Peyer's patch (tissue), 4 donors: Measurements from ENCODE around the gene GALNT17. TPM values are rescaled to one million over a fixed set of nuclear protein-coding genes. Genes with fewer than 3 reads are reported as not detected.

Experiments
- DNase-seq, 3 donors: peaks; one replicate each; pipeline ENCODE4 v3.0.0-alpha.2; 2017 to 2019
- H3K27ac ChIP-seq, 4 donors: fragments of 200-600 bp; sonication (generic); one replicate each; pipeline ENCODE4 v1.5.1; 2016 to 2019
- H3K27me3 ChIP-seq, 2 donors: fragments of 200-600 bp; sonication (generic); one replicate each; pipeline ENCODE4 v1.5.1; 2019
- H3K36me3 ChIP-seq, 3 donors: fragments of 200-600 bp; sonication (generic); one replicate each; pipeline ENCODE4 v1.5.1; 2016 to 2019
- H3K4me1 ChIP-seq, 4 donors: fragments of 200-600 bp; sonication (generic); one replicate each; pipeline ENCODE4 v1.5.1; 2016 to 2019
- H3K4me3 ChIP-seq, 4 donors: fragments of 200-600 bp; sonication (generic); 1 replicate in 3 of 4; 2 replicates in 1 of 4; pipeline ENCODE4 v1.5.1; 2016 to 2019; ENCODE audit warnings: mild to moderate bottlenecking in 1 of 4
- H3K9me3 ChIP-seq, 4 donors: fragments of 200-600 bp; sonication (generic); one replicate each; pipeline ENCODE4 v1.5.1; 2016 to 2019; ENCODE audit warnings: mild to moderate bottlenecking in 1 of 4
- POLR2A ChIP-seq, 2 donors: fragments of 450-650 bp; IDR thresholded peaks; one replicate each; pipeline ENCODE4 v1.5.1; 2017; ENCODE audit warnings: antibody characterized with exemption in 2 of 2, mild to moderate bottlenecking in 2 of 2, moderate library complexity in 2 of 2
- total RNA-seq, 4 donors: library from RNA; depleted of rRNA; stranded (reverse); fragments of >200 nt; gene quantifications; one replicate each; pipeline ENCODE4 v1.1.0, GENCODE V29; 2016
- TF ChIP-seq, protein P1 (sequence below), 6 experiments: fragments of 450-650 bp in 4 of 6; fragments of 200-600 bp in 2 of 6; sonication (generic) in 1 of 6; IDR thresholded peaks; one replicate each; pipeline ENCODE4 v1.5.1; 2017 to 2019; ENCODE audit warnings: antibody characterized with exemption in 6 of 6, mild to moderate bottlenecking in 3 of 6, moderate library complexity in 1 of 6

GALNT17 gene
- total RNA-seq, 4 donors from 2014 or later: 0.88 to 17.3 (median 2.3) TPM

DNA sequence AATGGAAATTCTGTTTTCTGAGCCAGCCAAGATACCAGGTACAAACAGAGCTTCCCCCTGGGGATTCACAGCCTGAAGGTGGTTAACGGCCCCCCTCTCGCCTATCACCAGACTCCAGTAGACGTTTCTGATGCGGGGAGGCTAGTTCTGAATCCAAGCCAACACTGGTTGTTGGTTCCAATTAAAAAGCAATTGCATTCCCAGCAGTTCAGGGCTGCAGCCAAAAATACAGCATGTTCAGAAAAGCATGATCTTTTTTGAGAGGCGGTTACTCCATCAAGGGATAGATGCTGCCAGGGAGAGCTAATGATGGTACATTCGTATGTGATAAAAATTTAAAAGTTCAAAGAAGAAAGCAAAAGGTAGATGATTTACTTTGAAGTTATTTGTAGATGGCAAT lies 481.0 kb downstream of the GALNT17 start:
- H3K4me1 ChIP-seq: no peaks in the 10 kb centered on the region
- no peak overlapping the region for H3K4me3 ChIP-seq
- no peaks in the 10 kb centered on the region for H3K9me3 ChIP-seq
- H3K36me3 ChIP-seq: no peaks in the 10 kb centered on the region
- DNase-seq: no peak
- H3K27ac ChIP-seq: peak overlapping the region in 1 of 4 donors; percentile 8
- no peaks in the 10 kb centered on the region for H3K27me3 ChIP-seq
- no peak for TF ChIP-seq POLR2A (IDR thresholded peaks at IDR 0.05)
- TF ChIP-seq, protein P1, sequence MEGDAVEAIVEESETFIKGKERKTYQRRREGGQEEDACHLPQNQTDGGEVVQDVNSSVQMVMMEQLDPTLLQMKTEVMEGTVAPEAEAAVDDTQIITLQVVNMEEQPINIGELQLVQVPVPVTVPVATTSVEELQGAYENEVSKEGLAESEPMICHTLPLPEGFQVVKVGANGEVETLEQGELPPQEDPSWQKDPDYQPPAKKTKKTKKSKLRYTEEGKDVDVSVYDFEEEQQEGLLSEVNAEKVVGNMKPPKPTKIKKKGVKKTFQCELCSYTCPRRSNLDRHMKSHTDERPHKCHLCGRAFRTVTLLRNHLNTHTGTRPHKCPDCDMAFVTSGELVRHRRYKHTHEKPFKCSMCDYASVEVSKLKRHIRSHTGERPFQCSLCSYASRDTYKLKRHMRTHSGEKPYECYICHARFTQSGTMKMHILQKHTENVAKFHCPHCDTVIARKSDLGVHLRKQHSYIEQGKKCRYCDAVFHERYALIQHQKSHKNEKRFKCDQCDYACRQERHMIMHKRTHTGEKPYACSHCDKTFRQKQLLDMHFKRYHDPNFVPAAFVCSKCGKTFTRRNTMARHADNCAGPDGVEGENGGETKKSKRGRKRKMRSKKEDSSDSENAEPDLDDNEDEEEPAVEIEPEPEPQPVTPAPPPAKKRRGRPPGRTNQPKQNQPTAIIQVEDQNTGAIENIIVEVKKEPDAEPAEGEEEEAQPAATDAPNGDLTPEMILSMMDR (IDR thresholded peaks at IDR 0.05): no peak

DNA sequence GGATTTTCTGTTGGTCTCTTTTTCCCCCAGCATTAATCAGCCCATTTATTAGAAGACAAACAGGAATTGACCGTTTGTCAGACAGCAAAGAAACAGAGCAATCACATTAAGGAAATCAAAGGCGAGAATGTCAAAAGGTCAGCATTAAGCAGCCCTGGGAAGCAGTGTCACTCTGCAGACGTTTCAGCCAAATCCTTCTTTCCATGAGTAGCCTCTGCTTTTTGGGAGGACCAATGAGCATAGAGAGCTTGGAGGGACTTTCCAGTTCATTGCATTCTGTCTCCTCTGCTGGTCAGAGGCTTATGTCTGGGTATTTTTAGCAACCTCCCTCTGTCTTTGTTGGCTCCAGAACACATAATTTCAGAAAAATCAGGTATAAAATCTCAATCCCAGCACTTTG lies 481.4 kb downstream of the GALNT17 start:
- no peak for DNase-seq
- Histone ChIP-seq H3K4me3 (no peak overlapping the region), H3K27ac (peak overlapping the region in 1 of 4 donors; percentile 8), H3K4me1 (no peaks in the 10 kb centered on the region), H3K9me3 (no peaks in the 10 kb centered on the region), H3K36me3 (no peaks in the 10 kb centered on the region), H3K27me3 (no peaks in the 10 kb centered on the region)
- no peak for TF ChIP-seq POLR2A (IDR thresholded peaks at IDR 0.05)
- TF ChIP-seq, protein P1 (IDR thresholded peaks at IDR 0.05): no peak

DNA sequence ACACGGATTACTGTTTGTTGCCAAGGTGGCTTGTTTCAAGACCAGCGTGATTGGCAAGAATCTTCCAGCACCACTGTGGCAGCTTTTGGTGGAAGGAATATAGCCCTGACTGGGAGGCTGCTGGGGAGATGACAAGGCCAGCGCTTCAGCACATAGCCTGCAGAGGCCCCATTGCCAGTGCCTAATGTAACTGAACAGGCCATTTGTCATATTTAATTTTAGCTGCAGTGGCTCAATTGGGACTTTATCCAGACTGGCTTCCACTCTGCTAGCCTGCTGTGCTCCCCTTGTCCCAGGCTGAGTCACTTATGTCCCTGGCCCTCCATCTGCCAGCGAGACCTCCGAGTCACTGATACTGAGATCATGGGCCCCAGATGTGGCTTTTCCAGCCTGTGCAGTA lies 483.1 kb downstream of the GALNT17 start:
- DNase-seq: no peak

DNA sequence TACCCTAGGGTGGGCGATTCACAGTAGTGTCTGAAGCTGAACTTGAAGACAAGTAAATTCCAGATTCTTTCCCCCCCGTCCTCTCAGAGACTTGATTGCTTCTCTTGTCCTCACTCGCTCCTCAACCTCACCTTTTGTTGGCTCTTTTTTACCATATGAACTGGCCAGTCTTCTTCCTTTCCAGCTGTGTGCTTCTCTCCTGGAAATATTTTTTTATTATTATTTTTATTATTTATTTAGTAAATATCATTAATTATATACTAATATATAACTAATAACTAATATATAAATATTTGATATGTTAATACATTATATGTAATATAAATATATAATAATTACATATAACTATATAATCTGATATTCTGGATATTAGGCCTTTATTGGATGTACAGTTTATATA lies 484.3 kb downstream of the GALNT17 start:
- Histone ChIP-seq H3K4me3 (no peak overlapping the region), H3K4me1 (no peaks in the 10 kb centered on the region)

More for the DNA sequence above, 483.1 kb downstream of the GALNT17 start:
- H3K27ac ChIP-seq: no peak overlapping the region
- no peak overlapping the region for H3K4me3 ChIP-seq
- TF ChIP-seq, protein P1 (IDR thresholded peaks at IDR 0.05): no peak
- TF ChIP-seq POLR2A (IDR thresholded peaks at IDR 0.05): no peak
- no peaks in the 10 kb centered on the region for H3K27me3 ChIP-seq
- no peaks in the 10 kb centered on the region for H3K36me3 ChIP-seq
- H3K9me3 ChIP-seq: no peaks in the 10 kb centered on the region
- H3K4me1 ChIP-seq: no peaks in the 10 kb centered on the region

DNA sequence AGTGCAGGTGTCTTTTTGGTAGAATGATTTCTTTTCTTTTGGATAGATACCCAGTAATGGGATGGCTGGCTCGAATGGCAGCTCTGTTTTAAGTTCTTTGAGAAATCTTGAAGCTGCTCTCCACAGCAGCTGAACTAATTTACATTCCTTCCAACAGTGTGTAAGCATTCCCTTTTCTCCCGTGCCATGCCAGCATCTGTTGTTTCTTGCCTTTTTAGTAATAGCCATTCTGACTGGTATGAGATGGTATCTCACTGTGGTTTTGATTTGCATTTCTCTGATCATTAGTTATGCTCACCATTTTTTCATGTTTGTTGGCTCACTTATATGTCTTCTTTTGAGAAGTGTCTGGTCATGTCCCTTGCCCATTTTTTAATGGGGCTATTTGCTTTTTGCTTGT lies 486.3 kb downstream of the GALNT17 start:
- TF ChIP-seq POLR2A (IDR thresholded peaks at IDR 0.05): no peak
- TF ChIP-seq, protein P1 (IDR thresholded peaks at IDR 0.05): no peak
- no peaks in the 10 kb centered on the region for H3K27me3 ChIP-seq
- no peak overlapping the region for H3K27ac ChIP-seq
- no peaks in the 10 kb centered on the region for H3K4me1 ChIP-seq
- H3K36me3 ChIP-seq: no peaks in the 10 kb centered on the region
- no peak overlapping the region for H3K4me3 ChIP-seq
- no peaks in the 10 kb centered on the region for H3K9me3 ChIP-seq
- DNase-seq: no peak

More for the DNA sequence above, 484.3 kb downstream of the GALNT17 start:
- no peak for DNase-seq
- no peak overlapping the region for H3K27ac ChIP-seq
- no peak for TF ChIP-seq POLR2A (IDR thresholded peaks at IDR 0.05)
- TF ChIP-seq, protein P1 (IDR thresholded peaks at IDR 0.05): no peak
- no peaks in the 10 kb centered on the region for H3K36me3 ChIP-seq
- H3K9me3 ChIP-seq: no peaks in the 10 kb centered on the region
- H3K27me3 ChIP-seq: no peaks in the 10 kb centered on the region

DNA sequence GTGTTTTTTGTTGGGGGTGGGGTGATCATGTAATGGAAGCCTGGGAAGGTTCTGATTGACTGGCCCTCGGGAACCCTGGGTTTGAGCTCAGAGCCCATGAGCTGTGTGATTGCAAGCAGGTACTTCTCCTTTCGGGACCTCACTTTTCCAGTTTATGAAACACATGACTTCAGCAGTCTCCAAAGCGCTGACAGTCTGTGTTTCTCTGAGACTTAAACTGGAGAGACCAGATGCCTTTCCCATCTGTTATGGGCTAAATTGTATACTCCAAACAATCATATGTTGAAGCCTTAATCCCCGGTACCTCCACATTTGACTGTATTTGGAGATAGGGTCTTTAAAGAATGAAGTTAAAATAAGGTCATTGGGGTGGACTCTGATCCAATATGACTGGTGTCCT lies 493.6 kb downstream of the GALNT17 start:
- H3K27ac ChIP-seq: no peak overlapping the region
- no peak overlapping the region for H3K4me3 ChIP-seq
- H3K36me3 ChIP-seq: no peaks in the 10 kb centered on the region
- no peak for DNase-seq
- no peaks in the 10 kb centered on the region for H3K9me3 ChIP-seq
- TF ChIP-seq POLR2A (IDR thresholded peaks at IDR 0.05): no peak
- TF ChIP-seq, protein P1 (IDR thresholded peaks at IDR 0.05): no peak
- no peaks in the 10 kb centered on the region for H3K27me3 ChIP-seq
- H3K4me1 ChIP-seq: no peaks in the 10 kb centered on the region
